Measurements from ENCODE around the gene PRR13. TPM values are rescaled to one million over a fixed set of nuclear protein-coding genes. Genes with fewer than 3 reads are reported as not detected.

PRR13 gene
- total and polyA plus RNA-seq, 3 donors from 2014 or later, result 43.4 to 120 (median 48.5) TPM

- Histone ChIP-seq H3K27me3 (no peaks in the 10 kb centered on the region), H3K36me3 (ENCODE audit: low read depth, missing control alignments) (no peaks in the 10 kb centered on the region), H3K27ac (no peak overlapping the region), H3K9me3 (no peaks in the 10 kb centered on the region), H3K4me1 (peaks cover 19% of the 10 kb centered on the region), H3K4me3 (no peak overlapping the region)
- WGBS, 2 donors, result 22% methylated on average over 6 of the region's 6 CpGs
- no peak for DNase-seq
- intact Hi-C loops (cut with DNase I; ENCODE audit: low total_unique reads), result loop anchor here (10.0 kb wide), 1 partner anchor 51 kb away; the partner anchor contains the start of genes NPFF and TARBP2
- TF ChIP-seq CTCF (IDR thresholded peaks at IDR 0.05), result no peak
- TF ChIP-seq POLR2A (IDR thresholded peaks at IDR 0.05), result no peak
Observed at GRCh38 chr12:53453953-53454640, 12.6 kb downstream of the PRR13 start.

GRCh38 chr12:53454707-53455106, 13.2 kb downstream of the PRR13 start:
- Histone ChIP-seq H3K27me3 (no peaks in the 10 kb centered on the region), H3K4me3 (no peak overlapping the region), H3K4me1 (peaks cover 19% of the 10 kb centered on the region), H3K36me3 (ENCODE audit: low read depth, missing control alignments) (no peaks in the 10 kb centered on the region), H3K27ac (no peak overlapping the region), H3K9me3 (no peaks in the 10 kb centered on the region)
- no peak for DNase-seq
- intact Hi-C loops (cut with DNase I; ENCODE audit: low total_unique reads), result loop anchor here (10.0 kb wide), 1 partner anchor 50 kb away; the partner anchor contains the start of genes NPFF and TARBP2
- 42 to 47% methylated on average over 3 of the region's 3 CpGs for WGBS, 2 donors
- no peak for TF ChIP-seq CTCF (IDR thresholded peaks at IDR 0.05)
- TF ChIP-seq POLR2A (IDR thresholded peaks at IDR 0.05), result no peak

- TF ChIP-seq POLR2A (IDR thresholded peaks at IDR 0.05) (no peak), CTCF (IDR thresholded peaks at IDR 0.05) (no peak)
- Histone ChIP-seq H3K9me3 (no peaks in the 10 kb centered on the region), H3K27me3 (no peaks in the 10 kb centered on the region), H3K36me3 (ENCODE audit: low read depth, missing control alignments) (no peaks in the 10 kb centered on the region), H3K4me3 (no peak overlapping the region), H3K4me1 (peaks cover 22% of the 10 kb centered on the region), H3K27ac (peak overlapping the region in 1 of 2 donors; percentile 10)
- intact Hi-C loops (cut with DNase I; ENCODE audit: low total_unique reads), result loop anchor here (10.0 kb wide), 1 partner anchor 48 kb away; the partner anchor contains the start of genes NPFF and TARBP2
- 60 to 62% methylated on average over 6 of the region's 6 CpGs for WGBS, 2 donors
- DNase-seq, result no peak
Observed at GRCh38 chr12:53456654-53457366, 15.3 kb downstream of the PRR13 start.

- H3K9me3 ChIP-seq, result no peaks in the 10 kb centered on the region
- TF ChIP-seq POLR2A (IDR thresholded peaks at IDR 0.05) (no peak), CTCF (IDR thresholded peaks at IDR 0.05) (no peak)
- intact Hi-C loops (cut with DNase I; ENCODE audit: low total_unique reads), result loop anchor here (10.0 kb wide), 1 partner anchor 46 kb away; the partner anchor contains the start of genes NPFF and TARBP2
- no peak overlapping the region for H3K4me3 ChIP-seq
- no peaks in the 10 kb centered on the region for H3K36me3 ChIP-seq (ENCODE audit: low read depth, missing control alignments)
- peaks cover 18% of the 10 kb centered on the region for H3K4me1 ChIP-seq
- H3K27me3 ChIP-seq, result no peaks in the 10 kb centered on the region
- WGBS, 2 donors, result 67 to 70% methylated on average over 4 of the region's 4 CpGs
- H3K27ac ChIP-seq, result no peak overlapping the region
- no peak for DNase-seq
Observed at GRCh38 chr12:53459097-53459496, 17.6 kb downstream of the PRR13 start.

Data from testis (tissue), 3 donors.